Neural cell (in vitro differentiated cells): ENCODE results near the gene RAB17. TPM values are rescaled to one million over a fixed set of nuclear protein-coding genes. Genes with fewer than 3 reads are reported as not detected.

Source experiments
- H2AFZ ChIP-seq: fragments of 200-600, 300-800 bp; sonication (generic), shearing (Covaris generic); 2 replicates; pipeline ENCODE4 v1.6.0; 2014; ENCODE audit warnings: low read depth, mild to moderate bottlenecking, antibody characterized with exemption, low read length, moderate library complexity
- H3F3A ChIP-seq: fragments of 200-600 bp; shearing (Covaris generic); 2 replicates; pipeline ENCODE4 v1.6.1; 2016; ENCODE audit warnings: mild to moderate bottlenecking, moderate library complexity, mixed read lengths, antibody characterized with exemption, low read length; ENCODE audit not compliant: insufficient read depth, poor library complexity, severe bottlenecking
- H3K27ac ChIP-seq: fragments of 200-600, 300-800 bp; sonication (generic), shearing (Covaris generic); 2 replicates; pipeline ENCODE4 v1.5.1; 2014; ENCODE audit warnings: mild to moderate bottlenecking, low read length, moderate library complexity
- H3K27me3 ChIP-seq: fragments of 300-800, 200-600 bp; sonication (generic), shearing (Covaris generic); 2 replicates; pipeline ENCODE4 v1.6.0; 2014; ENCODE audit warnings: mild to moderate bottlenecking, low read depth, low read length, moderate library complexity; ENCODE audit not compliant: insufficient read depth
- H3K36me3 ChIP-seq: fragments of 300-800, 200-600 bp; sonication (generic), shearing (Covaris generic); 2 replicates; pipeline ENCODE4 v1.5.1; 2014; ENCODE audit warnings: mild to moderate bottlenecking, antibody characterized with exemption, low read length, moderate library complexity; ENCODE audit not compliant: insufficient read depth
- H3K4me2 ChIP-seq: fragments of 300-800, 200-600 bp; sonication (generic), shearing (Covaris generic); 2 replicates; pipeline ENCODE4 v1.6.0; 2014; ENCODE audit warnings: mild to moderate bottlenecking, low read length
- H3K4me3 ChIP-seq: fragments of 300-800, 200-600 bp; sonication (generic), shearing (Covaris generic); 2 replicates; pipeline ENCODE4 v1.5.1; 2014; ENCODE audit warnings: mild to moderate bottlenecking, low read length, moderate library complexity
- H3K79me2 ChIP-seq: fragments of 200-600 bp; shearing (Covaris generic); replicated peaks from 2 replicates; pipeline ENCODE4 v1.6.0; 2014; ENCODE audit warnings: mild to moderate bottlenecking, low read length, moderate library complexity; ENCODE audit not compliant: insufficient read depth
- H3K9ac ChIP-seq: fragments of 300-800, 200-600 bp; sonication (generic), shearing (Covaris generic); 2 replicates; pipeline ENCODE4 v1.6.1; 2016; ENCODE audit warnings: mild to moderate bottlenecking, low read length, mixed read lengths
- H3K9me2 ChIP-seq: fragments of 200-600 bp; shearing (Covaris generic); 2 replicates; pipeline ENCODE4 v1.6.1; 2016; ENCODE audit warnings: mild to moderate bottlenecking, low read length, mixed read lengths; ENCODE audit not compliant: insufficient read depth
- H3K9me3 ChIP-seq: fragments of 200-600, 300-800 bp; sonication (generic), shearing (Covaris generic); 2 replicates; pipeline ENCODE4 v1.6.1; 2016; ENCODE audit warnings: mild to moderate bottlenecking, mixed run types, low read length, moderate library complexity, mixed read lengths
- H4K20me1 ChIP-seq: fragments of 200-600 bp; shearing (Covaris generic); 2 replicates; pipeline ENCODE4 v1.6.1; 2016; ENCODE audit warnings: mild to moderate bottlenecking, mixed run types; ENCODE audit not compliant: insufficient read depth
- CTCF ChIP-seq: fragments of 450-650 bp; IDR thresholded peaks from 2 replicates; pipeline ENCODE4 v1.5.1; 2014; ENCODE audit warnings: antibody characterized with exemption, mild to moderate bottlenecking, moderate library complexity; ENCODE audit not compliant: poor library complexity, severe bottlenecking
- EP300 ChIP-seq: fragments of 450-650 bp; conservative IDR thresholded peaks from 2 replicates; pipeline ENCODE4 v1.6.1; 2014; ENCODE audit warnings: antibody characterized with exemption, mild to moderate bottlenecking, moderate library complexity; ENCODE audit not compliant: poor library complexity, severe bottlenecking
- EZH2 ChIP-seq: fragments of 200-600, 300-800 bp; shearing (Covaris generic), sonication (generic); IDR thresholded peaks from 2 replicates; pipeline ENCODE4 v1.6.1; 2014; ENCODE audit warnings: antibody characterized with exemption, low read length, borderline replicate concordance, mild to moderate bottlenecking; ENCODE audit not compliant: insufficient read depth, poor library complexity, severe bottlenecking
- MXI1 ChIP-seq: fragments of 450-650 bp; conservative IDR thresholded peaks from 2 replicates; pipeline ENCODE4 v1.6.1; 2014; ENCODE audit warnings: antibody characterized with exemption, mild to moderate bottlenecking; ENCODE audit not compliant: poor library complexity, severe bottlenecking
- POLR2AphosphoS5 ChIP-seq: IDR thresholded peaks from 2 replicates; pipeline ENCODE4 v1.6.1; 2012
- RAD21 ChIP-seq: fragments of 450-650 bp; conservative IDR thresholded peaks from 2 replicates; pipeline ENCODE4 v1.6.1; 2014; ENCODE audit warnings: antibody characterized with exemption, mild to moderate bottlenecking, moderate library complexity
- REST ChIP-seq: IDR thresholded peaks from 2 replicates; pipeline ENCODE4 v1.6.1; 2012; ENCODE audit warnings: borderline replicate concordance
- SMC3 ChIP-seq: fragments of 450-650 bp; conservative IDR thresholded peaks from 2 replicates; pipeline ENCODE4 v1.6.1; 2014; ENCODE audit warnings: antibody characterized with exemption, mild to moderate bottlenecking, moderate library complexity; ENCODE audit not compliant: poor library complexity
- TAF1 ChIP-seq: IDR thresholded peaks from 2 replicates; pipeline ENCODE4 v1.6.1; 2012; ENCODE audit warnings: low read depth
- polyA plus RNA-seq: library from polyadenylated mRNA; depleted of rRNA; stranded (reverse); fragments of >200 nt; gene quantifications from 2 replicates; pipeline ENCODE4 v1.2.3, GENCODE V29; 2014

Gene RAB17
- polyA plus RNA-seq, 1 donor from 2014 or later, result not detected

GRCh38 chr2:237555560-237555959 is 35.0 kb downstream of the RAB17 start:
- Histone ChIP-seq H3K27me3 (no peaks in the 10 kb centered on the region), H3F3A (no peaks in the 10 kb centered on the region), H3K4me2 (no peak overlapping the region), H3K9ac (no peak overlapping the region), H3K9me2 (no peaks in the 10 kb centered on the region), H3K27ac (no peak overlapping the region), H3K79me2 (no peaks in the 10 kb centered on the region), H3K9me3 (peaks cover 3% of the 10 kb centered on the region), H4K20me1 (no peaks in the 10 kb centered on the region), H3K4me3 (no peak overlapping the region), H2AFZ (no peak overlapping the region), H3K36me3 (no peaks in the 10 kb centered on the region)
- TF ChIP-seq CTCF, result no peak
- TF ChIP-seq EP300, result no peak
- TF ChIP-seq REST, result no peak
- no peak for TF ChIP-seq POLR2AphosphoS5
- no peak for TF ChIP-seq TAF1
- no peak for TF ChIP-seq RAD21

GRCh38 chr2:237553948-237554347 is 36.6 kb downstream of the RAB17 start:
- no peaks in the 10 kb centered on the region for H3F3A ChIP-seq
- no peak overlapping the region for H3K4me3 ChIP-seq
- H3K27ac ChIP-seq, result no peak overlapping the region
- H3K79me2 ChIP-seq, result no peaks in the 10 kb centered on the region
- H3K9me2 ChIP-seq, result no peaks in the 10 kb centered on the region
- no peaks in the 10 kb centered on the region for H3K27me3 ChIP-seq
- no peak overlapping the region for H2AFZ ChIP-seq
- no peaks in the 10 kb centered on the region for H4K20me1 ChIP-seq
- H3K9ac ChIP-seq, result no peak overlapping the region
- TF ChIP-seq POLR2AphosphoS5, result no peak
- no peak for TF ChIP-seq MXI1
- TF ChIP-seq REST, result no peak
- TF ChIP-seq EZH2, result no peak
- TF ChIP-seq CTCF, result no peak
- TF ChIP-seq EP300, result no peak
- TF ChIP-seq RAD21, result no peak
- no peak for TF ChIP-seq SMC3
- TF ChIP-seq TAF1, result no peak
- no peak overlapping the region for H3K4me2 ChIP-seq
- H3K36me3 ChIP-seq, result no peaks in the 10 kb centered on the region
- peaks cover 3% of the 10 kb centered on the region for H3K9me3 ChIP-seq
